ENCODE measurements around the gene STPG4.
"Not testable (repeated sequence)": the region's sequence is repeated elsewhere in the genome, so short reads cannot be mapped to it uniquely, and the experiment has no call there.

The STPG4 gene

GRCh38 chr2:47172922-47173695 lies 18.0 kb upstream of the STPG4 start:
- DNase-seq, result no peak

- DNase-seq, result no peak
Measured at GRCh38 chr2:47172156-47172921, 17.2 kb upstream of the STPG4 start.

GRCh38 chr2:47169784-47170183 lies 14.7 kb upstream of the STPG4 start:
- DNase-seq, result no peak

- DNase-seq, result not testable (repeated sequence)
Measured at GRCh38 chr2:47168895-47169294, 13.8 kb upstream of the STPG4 start.

GRCh38 chr2:47167149-47167548 lies 12.0 kb upstream of the STPG4 start:
- no peak for DNase-seq

GRCh38 chr2:47165001-47165555 lies 10.0 kb upstream of the STPG4 start:
- DNase-seq, result no peak

- DNase-seq, result no peak
Measured at GRCh38 chr2:47162780-47163179, 7.7 kb upstream of the STPG4 start.

- no peak for DNase-seq
Measured at GRCh38 chr2:47161475-47161874, 6.4 kb upstream of the STPG4 start.

- DNase-seq, result no peak
Measured at GRCh38 chr2:47160660-47161059, 5.6 kb upstream of the STPG4 start.

- no peak for DNase-seq
Measured at GRCh38 chr2:47160211-47160610, 5.1 kb upstream of the STPG4 start.

GRCh38 chr2:47159627-47160026 lies 4.5 kb upstream of the STPG4 start:
- DNase-seq, result no peak

- DNase-seq, result no peak
Measured at GRCh38 chr2:47158576-47158975, 3.5 kb upstream of the STPG4 start.

GRCh38 chr2:47152803-47153202 lies 2.3 kb downstream of the STPG4 start:
- no peak for DNase-seq

- DNase-seq, result no peak
Measured at GRCh38 chr2:47150175-47150574, 4.9 kb downstream of the STPG4 start.

- DNase-seq, result no peak
Measured at GRCh38 chr2:47147021-47147420, 8.1 kb downstream of the STPG4 start.

GRCh38 chr2:47145466-47145865 lies 9.6 kb downstream of the STPG4 start:
- DNase-seq, result no peak

GRCh38 chr2:47141520-47141919 lies 13.6 kb downstream of the STPG4 start:
- no peak for DNase-seq

GRCh38 chr2:47134386-47135090 lies 20.6 kb downstream of the STPG4 start:
- no peak for DNase-seq

GRCh38 chr2:47133046-47133445 lies 22.1 kb downstream of the STPG4 start:
- no peak for DNase-seq

GRCh38 chr2:47129191-47129706 lies 25.9 kb downstream of the STPG4 start:
- DNase-seq, result no peak

- DNase-seq, result no peak
Measured at GRCh38 chr2:47128705-47129104, 26.4 kb downstream of the STPG4 start.

GRCh38 chr2:47127862-47128543 lies 27.1 kb downstream of the STPG4 start:
- DNase-seq, result no peak

- no peak for DNase-seq
Measured at GRCh38 chr2:47126783-47127182, 28.3 kb downstream of the STPG4 start.
